Epithelial cell of esophagus (primary cell): ENCODE data around the gene TIMM44.

Experiments
- DNase-seq: peaks from one replicate; pipeline ENCODE4 v3.0.0; 2010; ENCODE audit warnings: low read depth
- H3K4me3 ChIP-seq: 2 replicates; pipeline ENCODE4 v1.5.1; 2011; ENCODE audit warnings: mild to moderate bottlenecking, low read length, control low read depth
- TF ChIP-seq, protein P1 (sequence below): IDR thresholded peaks from 2 replicates; pipeline ENCODE4 v1.5.1; 2011; ENCODE audit warnings: low read depth, mild to moderate bottlenecking, low read length, control low read depth, inconsistent platforms; ENCODE audit not compliant: insufficient read depth; ENCODE audit errors: missing control alignments

The TIMM44 gene

GRCh38 chr19:7907544-7907943 lies 35.9 kb downstream of the TIMM44 start:
- H3K4me3 ChIP-seq = no peak overlapping the region
- no peak for DNase-seq
- TF ChIP-seq, protein P1, sequence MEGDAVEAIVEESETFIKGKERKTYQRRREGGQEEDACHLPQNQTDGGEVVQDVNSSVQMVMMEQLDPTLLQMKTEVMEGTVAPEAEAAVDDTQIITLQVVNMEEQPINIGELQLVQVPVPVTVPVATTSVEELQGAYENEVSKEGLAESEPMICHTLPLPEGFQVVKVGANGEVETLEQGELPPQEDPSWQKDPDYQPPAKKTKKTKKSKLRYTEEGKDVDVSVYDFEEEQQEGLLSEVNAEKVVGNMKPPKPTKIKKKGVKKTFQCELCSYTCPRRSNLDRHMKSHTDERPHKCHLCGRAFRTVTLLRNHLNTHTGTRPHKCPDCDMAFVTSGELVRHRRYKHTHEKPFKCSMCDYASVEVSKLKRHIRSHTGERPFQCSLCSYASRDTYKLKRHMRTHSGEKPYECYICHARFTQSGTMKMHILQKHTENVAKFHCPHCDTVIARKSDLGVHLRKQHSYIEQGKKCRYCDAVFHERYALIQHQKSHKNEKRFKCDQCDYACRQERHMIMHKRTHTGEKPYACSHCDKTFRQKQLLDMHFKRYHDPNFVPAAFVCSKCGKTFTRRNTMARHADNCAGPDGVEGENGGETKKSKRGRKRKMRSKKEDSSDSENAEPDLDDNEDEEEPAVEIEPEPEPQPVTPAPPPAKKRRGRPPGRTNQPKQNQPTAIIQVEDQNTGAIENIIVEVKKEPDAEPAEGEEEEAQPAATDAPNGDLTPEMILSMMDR = no peak

- TF ChIP-seq, protein P1 = no peak
- no peak overlapping the region for H3K4me3 ChIP-seq
- DNase-seq = no peak
These were observed 36.3 kb downstream of the TIMM44 start for GRCh38 chr19:7907122-7907521.

DNA sequence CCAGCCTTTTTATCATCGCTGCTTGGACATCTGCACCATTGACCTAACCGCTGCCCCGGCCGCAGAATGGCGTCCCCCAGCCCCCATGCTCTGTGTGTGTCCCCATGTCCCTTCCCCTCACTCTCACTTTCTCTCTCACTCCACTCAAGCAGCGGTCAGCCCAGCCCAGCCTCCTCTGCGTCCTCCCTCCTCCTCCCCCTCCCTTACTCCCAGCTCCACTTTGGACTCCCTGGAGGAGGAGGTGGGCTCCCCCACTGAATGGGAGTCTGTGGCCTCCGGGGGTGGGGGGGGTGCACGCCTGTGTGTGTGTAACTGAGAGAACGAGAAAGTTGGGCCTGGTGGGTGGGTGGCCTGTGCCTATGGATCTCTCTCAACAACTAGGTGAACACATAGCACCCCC lies 37.6 kb downstream of the TIMM44 start:
- no peak for DNase-seq
- no peak overlapping the region for H3K4me3 ChIP-seq
- TF ChIP-seq, protein P1 = no peak

GRCh38 chr19:7905268-7905667 lies 38.2 kb downstream of the TIMM44 start:
- no peak for DNase-seq

DNA sequence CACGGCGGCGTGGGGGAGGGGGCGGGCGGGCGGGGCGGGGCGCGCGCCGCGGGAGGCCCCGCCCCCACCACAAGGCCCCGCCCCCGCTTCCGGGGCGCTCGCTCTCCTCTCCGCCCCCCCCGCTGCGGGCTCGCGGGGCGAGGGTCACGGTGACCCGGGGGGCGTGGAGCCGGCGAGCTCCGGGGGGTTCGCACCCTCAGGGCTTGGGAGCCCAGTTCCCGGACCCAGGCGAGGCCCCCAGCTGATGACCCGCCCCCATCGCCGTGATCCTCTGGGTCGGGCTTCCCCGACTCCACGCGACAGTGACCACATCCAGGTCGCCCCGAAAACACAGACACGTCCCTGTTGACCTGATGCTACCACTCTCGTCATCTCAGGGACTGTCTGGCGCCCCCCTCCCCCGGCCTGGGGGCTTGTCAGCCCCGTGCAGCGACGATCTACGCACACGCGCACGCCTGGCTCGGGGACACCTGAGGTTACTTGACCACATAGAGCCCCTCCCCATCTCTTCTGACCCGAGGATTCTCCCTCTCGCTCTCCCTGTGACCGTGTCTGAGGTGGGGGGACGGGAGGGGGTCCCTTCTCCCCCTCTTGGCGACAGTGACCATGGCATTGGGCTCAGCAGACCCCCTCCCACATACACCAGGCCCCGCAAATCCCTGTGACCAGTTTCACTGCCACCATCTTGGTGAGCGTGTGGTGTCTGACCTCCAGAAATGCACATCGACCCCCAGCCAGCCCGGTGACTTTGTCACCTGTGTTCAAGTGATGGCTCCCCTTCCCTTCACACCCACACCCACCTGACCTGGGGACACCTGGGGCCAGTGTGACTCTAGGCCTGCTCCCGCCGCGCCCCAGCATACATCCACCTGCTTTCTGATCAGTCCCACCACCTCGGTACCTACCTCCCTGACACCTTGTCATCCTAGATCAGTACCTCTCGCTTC lies 39.1 kb downstream of the TIMM44 start:
- TF ChIP-seq, protein P1 = no peak
- DNase-seq = no peak
- peak overlapping the region; percentile 88 for H3K4me3 ChIP-seq

More at GRCh38 chr19:7905268-7905667, 38.2 kb downstream of the TIMM44 start:
- TF ChIP-seq, protein P1 = no peak
- H3K4me3 ChIP-seq = peak overlapping the region; percentile 88

DNA sequence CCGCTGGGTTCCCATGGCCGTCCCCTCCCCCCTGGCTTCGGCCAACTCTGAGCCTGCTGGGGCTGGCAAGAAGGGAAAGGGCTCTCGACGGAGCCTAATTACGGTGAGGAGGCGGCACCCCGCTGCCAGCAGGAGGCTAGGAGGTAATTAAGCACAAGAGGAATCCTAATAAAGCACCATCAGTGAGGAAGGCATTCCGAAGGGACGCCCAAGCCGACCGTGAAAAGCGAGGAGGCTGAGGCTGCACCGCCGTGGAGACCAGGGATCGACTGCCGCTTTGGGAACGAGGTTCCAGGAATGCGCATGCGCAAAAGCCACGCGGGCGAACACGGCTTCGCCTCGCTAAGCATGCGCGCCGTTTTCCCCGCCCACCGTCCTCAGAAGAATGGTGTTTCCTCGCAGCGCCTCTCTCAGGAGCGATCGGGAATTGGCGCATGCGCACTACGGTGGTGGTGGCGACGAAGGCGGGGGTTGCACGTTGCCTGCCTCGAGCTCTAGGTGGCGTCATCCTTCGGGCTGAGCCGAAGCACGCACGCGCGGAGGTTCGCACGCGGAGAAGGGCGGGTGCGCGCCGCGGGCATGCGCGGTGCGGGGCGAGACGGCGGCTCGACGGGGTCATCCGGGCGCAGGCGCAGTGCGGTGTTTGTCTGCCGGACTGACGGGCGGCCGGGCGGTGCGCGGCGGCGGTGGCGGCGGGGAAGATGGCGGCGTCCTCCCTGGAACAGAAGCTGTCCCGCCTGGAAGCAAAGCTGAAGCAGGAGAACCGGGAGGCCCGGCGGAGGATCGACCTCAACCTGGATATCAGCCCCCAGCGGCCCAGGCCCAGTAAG lies 40.0 kb downstream of the TIMM44 start, which contains the start of gene MAP2K7:
Gene MAP2K7 (plus strand): TSS at position 634 of the 830 bp plus-strand sequence. CDS start 68 bp downstream, at position 702.
- H3K4me3 ChIP-seq = peak within 1 kb of the TSS; percentile 92
- peak; percentile 98 for DNase-seq
- TF ChIP-seq, protein P1 = peak; percentile 53
